AG09309 (cell line): Measurements from ENCODE around the gene LRRIQ1.
"Not testable (repeated sequence)": the region's sequence is repeated elsewhere in the genome, so short reads cannot be mapped to it uniquely, and the experiment has no call there.

Source experiments
- DNase-seq: peaks from one replicate; pipeline ENCODE4 v3.0.0-alpha.2; 2010; ENCODE audit warnings: low read depth
- H3K4me3 ChIP-seq: 2 replicates; pipeline ENCODE4 v1.5.1; 2011; ENCODE audit warnings: mild to moderate bottlenecking, low read depth, low read length, moderate library complexity; ENCODE audit not compliant: control insufficient read depth
- CTCF ChIP-seq: IDR thresholded peaks from 2 replicates; pipeline ENCODE4 v1.5.1; 2011; ENCODE audit warnings: mild to moderate bottlenecking, low read depth, low read length, inconsistent platforms; ENCODE audit not compliant: insufficient read depth, control insufficient read depth; ENCODE audit errors: missing control alignments

LRRIQ1 gene

GRCh38 chr12:85002778-85003296, 33.3 kb upstream of the LRRIQ1 start:
- no peak overlapping the region for H3K4me3 ChIP-seq
- no peak for DNase-seq
- TF ChIP-seq CTCF: no peak

GRCh38 chr12:85004204-85004603, 31.9 kb upstream of the LRRIQ1 start:
- no peak for TF ChIP-seq CTCF
- no peak overlapping the region for H3K4me3 ChIP-seq
- DNase-seq: no peak

GRCh38 chr12:85005047-85005446, 31.1 kb upstream of the LRRIQ1 start:
- H3K4me3 ChIP-seq: not testable (repeated sequence)

GRCh38 chr12:85005615-85006014, 30.5 kb upstream of the LRRIQ1 start:
- no peak for DNase-seq
- no peak overlapping the region for H3K4me3 ChIP-seq

More at GRCh38 chr12:85005047-85005446, 31.1 kb upstream of the LRRIQ1 start:
- DNase-seq: not testable (repeated sequence)

GRCh38 chr12:85006206-85006605, 29.9 kb upstream of the LRRIQ1 start:
- TF ChIP-seq CTCF: no peak
- DNase-seq: no peak
- no peak overlapping the region for H3K4me3 ChIP-seq

More at GRCh38 chr12:85005615-85006014, 30.5 kb upstream of the LRRIQ1 start:
- no peak for TF ChIP-seq CTCF

- no peak for TF ChIP-seq CTCF
- no peak for DNase-seq
- no peak overlapping the region for H3K4me3 ChIP-seq
Observed at GRCh38 chr12:85007836-85008235, 28.3 kb upstream of the LRRIQ1 start.

- H3K4me3 ChIP-seq: no peak overlapping the region
- no peak for TF ChIP-seq CTCF
- DNase-seq: peak; percentile 71
Observed at GRCh38 chr12:85016413-85016812, 19.7 kb upstream of the LRRIQ1 start.
